ENCODE data around the gene SMG7. TPM values are rescaled to one million over a fixed set of nuclear protein-coding genes. Genes with fewer than 3 reads are reported as not detected.

Gene SMG7
- total RNA-seq, 1 donor: 30.7 TPM

GRCh38 chr1:183505454-183506089, 33.3 kb downstream of the SMG7 start:
- DNase-seq (ENCODE audit: low read depth in 2 of 3, low spot score in 2 of 3): no peak

DNA sequence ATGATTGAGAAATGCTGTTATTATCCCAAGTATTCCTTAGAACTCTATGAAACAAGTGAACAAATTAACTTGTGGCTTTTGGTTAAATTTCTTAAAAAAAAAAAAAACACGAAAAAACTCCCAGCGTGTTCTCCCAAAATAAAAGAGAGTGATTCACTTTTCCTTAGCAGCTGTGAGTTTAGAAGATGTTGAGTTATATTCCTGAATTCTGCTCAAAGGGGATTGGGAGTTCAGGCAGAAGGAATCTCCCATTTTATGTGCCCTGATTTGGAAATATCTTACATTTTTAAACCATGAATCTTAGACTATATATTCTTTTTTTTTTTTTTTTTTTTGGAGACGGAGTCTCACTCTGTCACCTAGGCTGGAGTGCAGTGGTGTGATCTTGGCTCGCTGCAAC, 34.3 kb downstream of the SMG7 start:
- DNase-seq (ENCODE audit: low read depth in 2 of 3, low spot score in 2 of 3): no peak

DNA sequence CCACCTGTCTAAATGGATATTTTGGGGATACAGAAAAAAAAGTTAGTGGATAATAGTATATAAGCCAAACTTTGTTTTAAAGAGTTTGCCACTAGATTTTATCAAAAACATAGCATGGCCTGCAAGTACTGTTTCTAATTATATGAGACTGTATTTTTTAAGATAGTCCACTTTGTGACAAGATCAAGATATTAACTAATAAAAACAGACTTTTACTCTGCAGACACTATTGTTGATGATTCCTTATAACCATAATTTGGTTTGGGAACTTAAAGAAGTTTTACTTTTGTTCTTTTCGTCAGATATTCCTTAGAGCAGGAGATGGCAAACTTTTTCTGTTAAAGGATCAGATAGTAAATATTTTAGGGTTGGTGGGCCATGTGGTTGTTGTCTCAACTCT, 36.4 kb downstream of the SMG7 start:
- DNase-seq (ENCODE audit: low read depth in 2 of 3, low spot score in 2 of 3): no peak

- no peak for DNase-seq (ENCODE audit: low read depth in 2 of 3, low spot score in 2 of 3)
Measured at GRCh38 chr1:183512450-183512849, 40.2 kb downstream of the SMG7 start.

- no peak for DNase-seq (ENCODE audit: low read depth in 2 of 3, low spot score in 2 of 3)
Measured at GRCh38 chr1:183514235-183514634, 41.9 kb downstream of the SMG7 start.

DNA sequence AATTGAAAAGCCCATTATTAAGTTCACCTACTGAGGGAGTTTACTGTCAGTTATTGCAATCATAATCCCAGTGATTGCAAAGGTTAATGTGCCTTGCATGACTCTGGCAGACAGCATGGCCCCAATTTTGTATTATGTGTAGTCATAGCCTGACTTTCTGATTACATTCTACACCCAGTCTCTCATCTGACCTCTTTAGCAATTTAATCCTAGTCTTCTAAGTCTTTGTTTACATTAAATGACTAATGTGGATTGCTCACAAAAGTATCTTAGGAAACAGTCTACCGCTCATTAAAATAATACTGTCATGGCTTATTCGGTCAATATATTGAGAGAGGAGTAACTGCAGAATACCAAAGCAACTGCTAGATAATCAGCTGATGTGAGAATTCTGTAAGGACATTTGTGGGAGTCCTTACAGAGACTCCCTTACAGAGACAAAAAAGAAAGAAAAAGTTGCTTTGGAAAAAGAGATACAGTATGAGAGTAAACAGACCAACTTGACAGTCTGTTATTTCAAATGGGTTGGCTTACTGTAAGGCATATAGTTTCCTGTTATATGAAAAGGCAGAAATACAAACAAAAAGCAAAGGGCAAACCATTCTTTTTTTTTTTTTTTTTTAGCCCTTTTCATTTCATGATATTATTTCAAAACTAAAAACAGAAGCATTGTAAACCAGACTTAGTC, 42.8 kb downstream of the SMG7 start:
- no peak for DNase-seq (ENCODE audit: low read depth in 2 of 3, low spot score in 2 of 3)

- DNase-seq (ENCODE audit: low read depth in 2 of 3, low spot score in 2 of 3): no peak
Measured at GRCh38 chr1:183516725-183517124, 44.4 kb downstream of the SMG7 start.

- no peak for DNase-seq (ENCODE audit: low read depth in 2 of 3, low spot score in 2 of 3)
Measured at GRCh38 chr1:183517401-183517800, 45.1 kb downstream of the SMG7 start.

DNA sequence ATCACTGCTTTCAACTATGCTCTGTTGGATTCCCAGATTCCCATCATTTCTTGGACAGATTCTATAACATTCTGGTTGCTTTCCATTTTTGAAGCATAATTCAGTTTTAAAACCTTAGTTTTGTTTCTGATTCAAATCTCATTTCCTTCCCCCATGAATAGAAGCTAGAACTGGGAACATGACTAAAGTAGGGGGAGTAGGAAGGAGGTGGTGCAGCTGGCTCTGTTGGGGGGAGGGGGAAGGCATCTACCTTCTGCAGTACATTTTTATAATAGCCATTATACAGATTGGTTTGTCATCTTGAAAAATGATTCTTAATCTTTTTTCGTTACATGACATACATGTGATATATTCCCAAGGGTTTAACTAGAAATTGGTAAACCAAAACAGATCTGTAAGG, 48.1 kb downstream of the SMG7 start:
- DNase-seq (ENCODE audit: low read depth in 2 of 3, low spot score in 2 of 3): no peak

GRCh38 chr1:183522104-183522503, 49.8 kb downstream of the SMG7 start:
- no peak for DNase-seq (ENCODE audit: low read depth in 2 of 3, low spot score in 2 of 3)

DNA sequence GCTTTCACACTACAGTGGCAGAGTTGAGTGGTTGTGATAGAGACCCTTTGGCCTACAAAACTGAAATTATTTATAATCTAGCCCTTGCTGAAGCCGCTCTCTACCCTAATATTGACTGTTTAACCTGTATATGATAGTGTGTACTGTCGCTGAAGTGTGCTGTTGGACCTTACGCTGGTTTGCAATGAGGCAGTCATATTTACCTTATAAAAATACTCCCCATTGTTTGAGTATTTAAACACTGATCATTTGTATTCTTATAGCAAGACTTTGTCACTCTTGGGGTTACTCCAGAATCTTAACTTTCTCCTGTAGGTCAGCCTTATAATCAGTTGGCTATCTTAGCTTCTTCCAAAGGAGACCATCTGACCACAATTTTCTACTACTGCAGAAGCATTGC, 56.3 kb downstream of the SMG7 start:
- DNase-seq (ENCODE audit: low read depth in 2 of 3, low spot score in 2 of 3): no peak

DNA sequence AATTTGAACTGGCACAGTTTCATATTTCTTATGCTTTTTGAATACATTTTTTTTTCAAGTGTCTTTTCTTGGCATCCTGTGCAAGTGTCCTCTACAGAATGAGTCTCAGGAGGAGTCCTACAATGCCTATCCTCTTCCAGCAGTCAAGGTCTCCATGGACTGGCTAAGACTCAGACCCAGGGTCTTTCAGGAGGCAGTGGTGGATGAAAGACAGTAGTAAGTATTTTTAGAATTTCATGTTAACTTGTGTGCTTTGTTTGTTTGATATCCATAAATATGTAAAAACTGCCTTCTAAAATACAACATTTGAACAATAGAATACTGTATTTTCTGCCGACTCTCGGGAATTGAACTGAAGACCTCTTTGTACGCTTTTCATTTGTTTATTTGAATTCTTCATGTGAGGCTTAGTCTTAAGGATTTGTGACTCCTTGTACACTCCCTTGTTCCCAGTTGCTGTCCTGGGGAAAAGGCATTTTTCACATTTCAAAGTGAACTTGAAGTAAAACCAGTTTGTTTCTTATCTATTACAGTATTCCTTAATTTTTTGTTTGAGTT, 61.4 kb downstream of the SMG7 start:
- no peak for DNase-seq (ENCODE audit: low read depth in 2 of 3, low spot score in 2 of 3)

DNA sequence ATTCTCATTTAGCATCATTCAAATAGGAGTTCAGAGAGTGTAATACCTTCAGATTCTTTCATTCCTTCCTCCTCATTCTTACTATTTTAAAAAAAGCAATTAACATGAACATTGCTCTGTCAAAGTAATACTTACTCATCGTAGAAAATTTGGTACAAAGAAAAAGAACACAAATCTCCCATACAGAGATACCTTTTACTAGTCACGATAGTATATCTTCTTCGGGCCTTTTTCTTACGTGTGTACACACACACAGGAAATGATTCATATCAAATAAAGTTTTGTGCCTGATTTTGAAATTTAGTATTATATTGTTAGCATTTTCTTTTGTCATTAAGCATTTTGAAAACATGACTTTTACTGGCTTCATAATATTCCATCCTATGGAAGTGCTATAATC, 65.1 kb downstream of the SMG7 start:
- DNase-seq (ENCODE audit: low read depth in 2 of 3, low spot score in 2 of 3): no peak

DNA sequence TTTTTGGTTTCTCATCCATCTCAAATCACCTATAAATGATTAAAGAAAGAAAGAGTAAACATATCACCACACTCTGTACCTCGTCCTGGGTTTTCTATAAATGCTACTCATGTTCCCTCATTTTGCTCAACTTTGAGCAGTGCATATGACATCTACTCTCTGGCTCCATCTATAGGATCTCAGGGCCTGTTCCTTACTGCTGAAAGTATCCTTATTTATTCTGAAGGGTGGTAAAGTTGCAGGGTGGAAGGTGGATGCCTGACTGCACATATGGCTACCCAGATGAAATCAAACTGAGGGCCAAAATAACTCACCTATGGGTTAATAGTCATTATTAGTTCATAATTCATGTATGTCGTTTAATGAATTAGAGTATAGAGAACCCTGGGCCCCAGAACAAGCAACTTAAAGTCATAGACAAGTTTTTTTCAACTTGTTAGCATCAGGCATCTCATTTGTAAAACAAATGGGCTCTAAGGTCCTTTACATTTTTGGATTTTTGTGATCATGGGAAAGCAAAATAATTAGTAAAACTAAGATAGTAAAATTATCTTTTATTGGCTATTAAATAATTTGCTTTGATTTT, 71.4 kb downstream of the SMG7 start:
- peak; percentile 9 to 79 (median 62) for DNase-seq (ENCODE audit: low read depth in 2 of 3, low spot score in 2 of 3)

- no peak for DNase-seq (ENCODE audit: low read depth in 2 of 3, low spot score in 2 of 3)
Measured at GRCh38 chr1:183544598-183545297, 72.4 kb downstream of the SMG7 start.

DNA sequence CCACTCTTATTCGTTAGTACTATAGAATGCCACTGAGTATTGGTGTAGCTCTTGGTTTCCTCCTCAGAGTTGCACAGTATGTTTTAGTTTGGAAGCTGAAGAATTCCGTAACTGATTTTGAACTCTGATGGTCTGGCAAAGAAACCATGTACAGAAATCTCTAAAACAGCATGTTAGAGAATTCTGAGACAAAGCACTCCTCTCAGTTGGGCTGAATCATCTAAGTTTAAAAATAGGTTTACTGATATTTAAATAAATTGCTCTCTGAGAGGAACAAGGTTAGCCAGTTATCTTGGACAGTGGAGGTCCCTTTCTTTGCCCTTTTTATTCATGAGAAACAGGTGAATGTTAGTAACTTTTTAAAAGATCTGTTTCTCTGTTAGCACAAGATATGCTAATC, 74.1 kb downstream of the SMG7 start:
- DNase-seq (ENCODE audit: low read depth in 2 of 3, low spot score in 2 of 3): no peak

GRCh38 chr1:183548116-183548515, 75.8 kb downstream of the SMG7 start:
- DNase-seq (ENCODE audit: low read depth in 2 of 3, low spot score in 2 of 3): no peak

GRCh38 chr1:183550915-183551314, 78.6 kb downstream of the SMG7 start:
- DNase-seq (ENCODE audit: low read depth in 2 of 3, low spot score in 2 of 3): no peak

DNA sequence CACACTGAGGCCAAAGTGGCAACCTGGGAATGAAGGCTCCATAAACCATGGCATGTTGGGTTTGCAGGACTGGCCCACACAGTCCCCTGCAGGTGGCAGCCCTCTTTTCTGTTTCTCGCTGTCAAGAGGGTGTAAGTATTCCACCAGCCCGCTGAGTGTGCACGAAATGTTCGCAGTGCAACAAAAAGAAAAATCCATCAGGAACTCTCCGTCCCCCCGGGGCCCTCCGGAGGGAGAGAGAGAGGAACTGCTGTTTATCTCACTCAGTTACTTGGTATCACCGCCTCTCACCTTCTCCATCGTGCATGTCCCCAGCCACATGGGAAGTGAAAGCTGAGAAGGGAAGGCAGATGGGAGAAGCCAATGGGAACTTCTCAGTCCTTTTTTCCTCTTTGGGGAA, 79.6 kb downstream of the SMG7 start:
- DNase-seq (ENCODE audit: low read depth in 2 of 3, low spot score in 2 of 3): no peak

DNA sequence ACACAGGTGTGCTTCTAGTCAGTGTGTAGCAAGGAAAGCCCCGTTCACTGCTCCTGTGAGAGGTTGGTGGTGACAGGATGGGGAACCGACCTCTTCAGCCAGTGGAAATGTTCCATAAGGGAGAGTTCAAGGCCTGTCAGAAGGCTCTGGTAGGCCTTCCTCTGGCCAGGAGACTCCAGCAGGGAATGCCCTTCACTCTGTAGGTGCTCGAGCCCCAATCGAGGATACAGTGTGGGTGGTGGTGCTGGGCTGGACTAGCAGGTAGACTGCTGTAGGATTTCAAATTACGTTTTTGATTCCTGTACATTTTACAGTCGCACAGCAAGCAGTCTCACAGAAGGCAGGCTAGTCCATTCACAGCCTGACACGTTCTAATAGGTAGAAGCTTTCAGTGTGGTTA, 80.1 kb downstream of the SMG7 start:
- DNase-seq (ENCODE audit: low read depth in 2 of 3, low spot score in 2 of 3): no peak

DNA sequence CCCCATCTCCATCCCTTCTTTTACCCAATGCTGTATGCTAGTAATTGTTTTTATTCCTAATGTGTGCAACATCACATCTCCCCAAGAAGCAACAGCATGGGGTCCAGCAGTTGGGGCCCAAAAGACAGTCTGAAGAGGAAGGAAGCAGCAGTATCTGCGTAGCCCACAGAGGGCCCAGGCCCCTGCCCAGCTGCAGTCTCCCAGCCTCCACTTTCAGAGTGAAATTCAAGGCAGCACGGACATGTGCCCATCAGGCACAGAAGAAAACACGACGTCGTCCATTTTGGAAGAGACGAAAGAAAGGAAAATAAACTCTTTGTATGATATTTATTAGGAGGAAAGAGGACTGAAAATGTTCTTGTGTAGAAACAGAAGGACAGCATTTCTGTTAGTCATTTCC, 80.6 kb downstream of the SMG7 start:
- no peak for DNase-seq (ENCODE audit: low read depth in 2 of 3, low spot score in 2 of 3)

Measured in hematopoietic multipotent progenitor cell (in vitro differentiated cells).